ENCODE measurements around the gene QSOX1. TPM values are rescaled to one million over a fixed set of nuclear protein-coding genes. Genes with fewer than 3 reads are reported as not detected.

QSOX1 gene
- total RNA-seq, 4 donors from 2014 or later = 65.9 to 124 (median 93.7) TPM

GRCh38 chr1:180225403-180225802 is 70.7 kb downstream of the QSOX1 start:
- Histone ChIP-seq H3K27ac (no peak overlapping the region), H3K36me3 (no peaks in the 10 kb centered on the region), H3K4me3 (no peak overlapping the region), H3K27me3 (peaks cover 39 to 55% (median 43%) of the 10 kb centered on the region in 3 donors), H3K4me1 (peaks cover 2 to 5% of the 10 kb centered on the region in 2 donors), H3K9me3 (no peaks in the 10 kb centered on the region)
- ATAC-seq (no peak), DNase-seq (no peak)
- intact Hi-C loops (cut with DNase I; ENCODE audit: low total_unique reads) = no loop called here
- in situ Hi-C loops (cut with MboI; ENCODE audit: low sequenced_read_pairs in 4 of 4) = no loop called here
- TF ChIP-seq CTCF (IDR thresholded peaks at IDR 0.05 in 4 of 5, conservative IDR thresholded peaks at IDR 0.05 in 1 of 5) (no peak), POLR2A (IDR thresholded peaks at IDR 0.05) (no peak)

GRCh38 chr1:180227861-180228647 is 73.4 kb downstream of the QSOX1 start:
- Histone ChIP-seq H3K4me1 (peaks cover 12 to 17% of the 10 kb centered on the region in 2 donors), H3K36me3 (no peaks in the 10 kb centered on the region), H3K27me3 (peaks cover 65 to 82% (median 70%) of the 10 kb centered on the region in 3 donors), H3K9me3 (no peaks in the 10 kb centered on the region), H3K27ac (no peak overlapping the region), H3K4me3 (no peak overlapping the region)
- in situ Hi-C loops (cut with MboI; ENCODE audit: low sequenced_read_pairs in 4 of 4) (no loop called here), intact Hi-C loops (cut with DNase I; ENCODE audit: low total_unique reads) (no loop called here)
- DNase-seq (no peak), ATAC-seq (no peak)
- TF ChIP-seq POLR2A (IDR thresholded peaks at IDR 0.05) = no peak
- no peak for TF ChIP-seq CTCF (IDR thresholded peaks at IDR 0.05 in 4 of 5, conservative IDR thresholded peaks at IDR 0.05 in 1 of 5)

- no peak for TF ChIP-seq POLR2A (IDR thresholded peaks at IDR 0.05)
- TF ChIP-seq CTCF (IDR thresholded peaks at IDR 0.05 in 4 of 5, conservative IDR thresholded peaks at IDR 0.05 in 1 of 5) = no peak
- intact Hi-C loops (cut with DNase I; ENCODE audit: low total_unique reads) = no loop called here
- peaks cover 12 to 26% of the 10 kb centered on the region in 2 donors for H3K4me1 ChIP-seq
Measured at GRCh38 chr1:180228648-180229482, 74.2 kb downstream of the QSOX1 start.

GRCh38 chr1:180229483-180230415 is 75.1 kb downstream of the QSOX1 start, which contains the start of gene LHX4:
TSS of gene LHX4 (plus strand) at chr1:180230264. CDS start at chr1:180230530, 266 bp downstream.
- Histone ChIP-seq H3K27me3 (peaks cover 82 to 92% (median 86%) of the 10 kb centered on the region in 3 donors), H3K27ac (no peak within 1 kb of the TSS), H3K4me3 (peak within 1 kb of the TSS; percentile 61 to 66 (median 61)), H3K36me3 (no peaks in the 10 kb centered on the region), H3K9me3 (no peaks in the 10 kb centered on the region), H3K4me1 (peaks cover 18 to 33% of the 10 kb centered on the region in 2 donors)
- ATAC-seq = no peak
- DNase-seq = no peak
- TF ChIP-seq POLR2A (IDR thresholded peaks at IDR 0.05) (no peak), CTCF (IDR thresholded peaks at IDR 0.05 in 4 of 5, conservative IDR thresholded peaks at IDR 0.05 in 1 of 5) (no peak)
- in situ Hi-C loops (cut with MboI; ENCODE audit: low sequenced_read_pairs in 4 of 4) = no loop called here
- intact Hi-C loops (cut with DNase I; ENCODE audit: low total_unique reads) = no loop called here

More at GRCh38 chr1:180228648-180229482, 74.2 kb downstream of the QSOX1 start:
- peaks cover 73 to 90% (median 78%) of the 10 kb centered on the region in 3 donors for H3K27me3 ChIP-seq
- in situ Hi-C loops (cut with MboI; ENCODE audit: low sequenced_read_pairs in 4 of 4) = no loop called here
- no peak overlapping the region for H3K27ac ChIP-seq
- ATAC-seq = no peak
- H3K36me3 ChIP-seq = no peaks in the 10 kb centered on the region
- no peak for DNase-seq
- peak overlapping the region; percentile 61 to 66 (median 61) for H3K4me3 ChIP-seq
- no peaks in the 10 kb centered on the region for H3K9me3 ChIP-seq
